DMS79 treated with DMSO at 0.1 percent for 48 hours (cell line): ENCODE measurements around the gene BOLA2B.
"Not testable (repeated sequence)": the region's sequence is repeated elsewhere in the genome, so short reads cannot be mapped to it uniquely, and the experiment has no call there.

Experiments used
- DNase-seq: peaks from one replicate; lab custom pipeline; 2025; lab: John Stamatoyannopoulos, UW

Gene BOLA2B

DNA sequence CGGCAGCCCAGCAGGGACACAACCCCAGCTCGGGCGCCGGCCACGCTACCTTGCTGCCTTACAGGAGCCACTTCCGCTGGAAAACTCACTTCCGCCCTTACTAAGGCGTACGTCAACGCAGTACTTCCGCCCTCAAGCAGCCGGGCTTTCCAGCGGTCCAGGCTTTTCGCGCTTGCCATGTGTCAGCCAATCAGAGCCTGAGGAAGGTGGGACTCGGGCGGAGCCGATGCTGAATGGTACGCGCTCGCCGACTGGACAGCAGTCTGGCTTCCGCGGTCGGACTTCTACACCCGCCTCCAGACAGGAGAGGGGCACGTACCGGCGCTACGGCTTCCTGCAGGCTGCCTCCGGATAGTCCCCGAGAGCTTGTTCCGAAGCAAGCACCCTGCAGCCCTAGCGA is at the start of gene BOLA2B, which contains the start of gene SLX1A:
Gene BOLA2B, minus strand, starts transcription at position 52 of the 400 bp plus-strand sequence. CDS start 71 bp downstream, outside the sequence.
Gene SLX1A, plus strand, starts transcription at position 261 of the 400 bp plus-strand sequence. CDS start 210 bp downstream, outside the sequence.
- not testable (repeated sequence) for DNase-seq

- DNase-seq = not testable (repeated sequence)
These were observed 23.6 kb upstream of the BOLA2B start for GRCh38 chr16:30217082-30217481.

DNA sequence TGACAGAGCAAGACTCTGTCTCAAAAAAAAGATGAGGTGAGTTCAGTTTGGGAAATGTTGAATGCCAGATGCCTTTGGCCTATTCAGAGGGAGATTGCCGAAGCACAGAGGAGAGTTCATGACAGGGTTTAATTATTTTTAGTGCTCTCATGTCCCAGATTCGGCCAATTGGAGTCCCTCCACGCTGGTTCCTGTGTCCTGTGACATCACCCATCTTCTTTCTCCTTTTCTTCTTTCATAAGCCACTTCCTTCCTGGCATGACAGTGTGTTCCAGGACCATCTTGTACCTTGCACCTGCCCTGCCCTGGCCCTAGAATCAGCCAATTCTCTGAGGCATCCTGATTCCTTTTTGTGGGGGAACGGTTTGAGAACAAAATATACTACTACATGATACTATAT is 17.9 kb upstream of the BOLA2B start:
- not testable (repeated sequence) for DNase-seq

- DNase-seq = not testable (repeated sequence)
These were observed 15.6 kb upstream of the BOLA2B start for GRCh38 chr16:30209032-30209431.

DNA sequence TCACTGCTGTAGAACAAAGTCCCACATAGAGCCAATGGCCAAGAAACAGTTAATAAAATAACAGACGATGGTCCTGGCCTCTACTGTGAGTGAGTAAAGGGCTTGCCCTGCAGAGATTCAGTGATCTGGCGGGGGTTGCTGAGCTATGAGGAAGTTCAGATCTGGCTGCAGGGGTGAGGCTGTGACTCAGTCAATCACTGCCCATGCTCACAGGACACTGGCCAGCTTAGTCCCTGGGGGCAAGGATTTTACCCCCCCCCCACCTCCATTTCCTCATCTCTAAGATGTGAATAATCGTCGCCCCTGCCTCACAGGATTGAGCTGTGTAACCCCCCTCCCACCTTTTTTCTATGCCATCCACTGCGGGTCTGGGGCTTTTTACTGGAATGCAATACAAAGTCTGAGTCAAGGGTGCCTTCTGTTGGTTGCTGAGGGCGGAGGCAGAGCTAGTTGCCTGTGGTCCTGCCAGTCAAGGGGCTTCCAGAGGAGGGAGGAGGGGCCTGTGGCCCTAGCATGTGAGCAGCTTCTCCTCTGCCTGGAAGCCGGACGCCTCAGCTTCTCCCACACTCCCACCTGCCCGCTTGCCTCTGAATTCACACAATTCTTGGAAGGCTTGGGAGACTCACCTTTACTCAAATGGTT is 13.7 kb upstream of the BOLA2B start:
- DNase-seq = not testable (repeated sequence)

DNA sequence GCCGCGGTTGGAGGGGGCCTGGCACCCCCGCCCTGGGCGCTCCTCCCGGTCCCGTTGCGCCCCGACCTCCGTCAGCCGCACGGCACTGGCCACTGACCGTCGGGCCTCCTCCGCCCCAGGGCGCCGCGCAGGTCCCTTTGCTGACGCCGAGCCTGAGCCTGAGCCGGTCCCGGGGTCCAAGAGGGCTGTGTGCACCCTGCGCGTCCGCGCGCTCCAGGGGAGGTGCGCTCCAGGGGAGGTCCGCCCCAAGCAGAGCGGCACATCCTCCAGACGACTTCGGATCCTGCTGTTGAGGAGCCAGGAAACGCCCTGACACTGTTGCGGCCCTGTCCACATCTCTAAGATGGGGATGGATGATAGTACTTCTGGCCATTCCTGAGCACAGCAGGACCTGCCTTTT is 12.8 kb upstream of the BOLA2B start:
- DNase-seq = not testable (repeated sequence)

DNA sequence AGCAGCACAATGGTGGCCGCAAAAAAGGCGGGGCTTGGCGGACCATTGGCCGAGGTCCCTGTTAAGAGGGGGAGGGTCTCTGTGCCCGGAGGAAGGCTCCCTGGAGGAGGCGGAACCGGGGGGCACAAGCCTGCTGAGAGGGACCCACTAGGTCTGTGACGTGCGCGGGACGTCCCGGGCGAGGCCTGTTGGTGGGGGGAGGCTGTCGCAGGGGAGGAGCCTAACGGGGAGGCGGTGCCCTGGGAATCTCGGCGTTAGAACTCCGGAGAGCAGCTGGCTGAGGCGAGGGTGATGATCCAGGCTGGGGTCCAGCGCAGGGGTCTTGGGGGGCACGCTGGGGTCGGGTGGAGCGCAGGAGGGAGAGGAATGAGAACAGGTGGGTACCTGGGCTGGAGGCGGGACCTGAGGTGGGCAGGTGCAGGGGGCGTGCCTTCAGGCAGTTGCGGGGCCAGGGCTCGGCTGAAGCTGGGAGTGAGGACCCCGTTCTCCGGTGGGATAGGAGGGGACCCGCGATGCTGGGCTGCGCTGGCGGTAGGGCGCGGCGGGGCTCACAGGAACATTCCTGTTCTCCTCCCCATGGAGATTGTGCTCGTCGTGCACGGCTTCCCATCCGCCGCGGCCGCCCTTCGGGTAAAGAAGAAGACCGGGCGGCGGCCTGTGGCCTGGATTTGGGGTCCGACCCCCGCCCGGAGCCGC is 12.2 kb upstream of the BOLA2B start:
- DNase-seq = not testable (repeated sequence)

- not testable (repeated sequence) for DNase-seq
These were observed 6.3 kb upstream of the BOLA2B start for GRCh38 chr16:30199608-30200343.

GRCh38 chr16:30199049-30199448 is 5.6 kb upstream of the BOLA2B start, which contains the start of gene SULT1A3:
TSS of gene SULT1A3 (plus strand) at chr16:30199255. CDS start at chr16:30200729, 1,474 bp downstream.
- DNase-seq = not testable (repeated sequence)

DNA sequence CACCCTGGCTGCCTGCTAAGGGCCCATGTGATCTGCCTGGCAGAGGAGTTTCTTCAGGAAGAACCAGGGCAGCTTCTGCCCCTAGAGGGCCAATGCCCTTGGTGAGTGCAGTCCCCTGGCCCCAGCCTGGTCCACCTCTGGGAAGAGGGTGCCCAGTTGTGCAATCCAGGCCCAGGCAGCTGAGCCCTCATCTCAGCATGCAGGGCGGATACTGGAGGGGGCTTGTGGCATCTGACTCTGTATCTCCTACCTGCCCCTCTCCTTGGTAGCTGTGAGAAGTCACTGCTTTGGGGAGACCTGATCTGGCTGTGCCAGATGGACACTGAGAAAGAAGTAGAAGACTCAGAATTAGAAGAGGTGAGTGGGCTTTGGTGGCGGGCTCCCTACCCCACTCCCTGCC is 3.5 kb upstream of the BOLA2B start:
- DNase-seq = not testable (repeated sequence)

DNA sequence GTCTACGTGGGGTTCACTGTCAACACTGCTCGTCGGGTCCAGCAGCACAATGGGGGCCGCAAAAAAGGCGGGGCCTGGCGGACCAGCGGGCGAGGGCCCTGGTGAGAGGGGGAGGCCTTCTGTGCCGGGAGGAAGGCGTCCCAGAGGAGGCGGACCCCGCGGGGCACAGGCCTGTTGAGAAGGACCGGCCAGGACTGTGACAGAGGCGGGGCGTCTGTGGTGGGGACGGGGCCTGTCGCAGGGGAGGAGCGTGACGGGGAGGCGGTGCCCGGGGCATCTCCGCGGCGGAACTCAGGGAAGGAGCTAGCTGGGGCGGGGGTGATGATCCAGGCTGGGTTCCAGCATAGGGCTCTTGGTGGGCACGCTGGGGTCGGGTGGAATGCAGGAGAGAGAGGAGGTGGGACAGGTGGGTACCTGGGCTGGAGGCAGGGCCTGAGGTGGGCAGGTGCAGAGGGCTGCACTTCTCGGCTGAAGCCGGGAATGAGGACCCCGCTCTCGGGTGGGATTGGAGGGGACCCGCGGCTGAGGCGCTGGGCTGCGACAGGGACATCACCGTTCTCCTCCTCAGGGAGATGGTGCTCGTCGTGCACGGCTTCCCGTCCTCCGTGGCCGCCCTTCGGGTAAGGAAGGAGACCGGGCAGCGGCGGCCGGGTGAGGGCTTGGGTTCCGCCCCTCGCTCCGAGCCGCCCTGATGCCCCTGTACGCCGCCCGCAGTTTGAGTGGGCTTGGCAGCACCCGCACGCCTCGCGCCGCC is 883 bp upstream of the BOLA2B start:
- DNase-seq = not testable (repeated sequence)

GRCh38 chr16:30193098-30193497 is 368 bp downstream of the BOLA2B start:
- DNase-seq = not testable (repeated sequence)

DNA sequence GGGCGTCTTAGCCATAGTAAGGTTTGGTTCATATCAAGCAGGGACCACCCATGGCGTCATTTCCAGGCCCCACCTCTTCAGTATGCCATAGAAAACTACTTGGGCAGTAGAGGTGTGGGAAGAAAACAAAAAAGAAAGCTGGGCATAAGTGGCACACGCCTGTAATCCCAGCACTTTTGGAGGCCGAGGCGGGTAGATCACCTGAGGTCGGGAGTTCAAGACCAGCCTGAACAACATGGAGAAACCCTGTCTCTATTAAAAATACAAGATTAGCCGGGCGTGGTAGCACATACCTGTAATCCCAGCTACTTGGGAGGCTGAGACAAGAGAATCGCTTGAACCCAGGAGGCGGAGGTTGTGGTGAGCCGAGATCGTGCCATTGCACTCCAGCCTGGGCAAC is 2.3 kb downstream of the BOLA2B start:
- DNase-seq = not testable (repeated sequence)

DNA sequence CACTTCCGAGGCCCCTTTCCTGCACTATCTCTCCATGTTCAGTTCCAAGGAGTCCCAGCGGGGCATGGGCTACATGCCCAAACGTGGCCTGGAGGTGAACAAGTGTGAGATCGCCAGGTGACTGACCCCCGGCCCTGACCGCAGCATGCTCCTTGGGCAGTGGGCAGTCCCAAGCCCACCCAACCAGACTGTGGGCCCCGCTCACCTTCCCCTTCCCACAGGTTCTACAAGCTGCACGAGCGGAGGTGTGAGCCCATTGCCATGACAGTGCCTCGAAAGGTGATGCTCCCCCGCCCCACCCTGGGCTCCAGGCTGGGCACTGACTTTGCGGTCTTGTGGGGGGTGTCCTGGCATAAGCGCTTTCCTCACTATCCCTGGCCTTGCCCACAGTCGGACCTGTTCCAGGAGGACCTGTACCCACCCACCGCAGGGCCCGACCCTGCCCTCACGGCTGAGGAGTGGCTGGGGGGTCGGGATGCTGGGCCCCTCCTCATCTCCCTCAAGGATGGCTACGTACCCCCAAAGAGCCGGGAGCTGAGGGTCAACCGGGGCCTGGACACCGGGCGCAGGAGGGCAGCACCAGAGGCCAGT is 5.4 kb downstream of the BOLA2B start:
- DNase-seq = no peak

DNA sequence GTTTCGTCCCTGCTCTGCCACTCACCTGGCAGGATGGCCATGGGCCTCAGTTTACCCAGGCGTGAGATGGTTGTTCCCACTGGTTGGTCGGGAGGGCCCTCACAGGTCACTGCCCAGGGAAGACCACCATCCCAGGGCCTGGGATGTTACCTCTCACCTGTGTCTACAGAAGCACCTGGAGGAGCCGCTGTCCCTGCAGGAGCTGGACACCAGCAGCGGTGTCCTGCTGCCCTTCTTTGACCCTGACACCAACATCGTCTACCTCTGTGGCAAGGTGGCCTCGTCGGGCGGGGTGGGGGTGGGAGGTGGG is 6.0 kb downstream of the BOLA2B start:
- no peak for DNase-seq

DNA sequence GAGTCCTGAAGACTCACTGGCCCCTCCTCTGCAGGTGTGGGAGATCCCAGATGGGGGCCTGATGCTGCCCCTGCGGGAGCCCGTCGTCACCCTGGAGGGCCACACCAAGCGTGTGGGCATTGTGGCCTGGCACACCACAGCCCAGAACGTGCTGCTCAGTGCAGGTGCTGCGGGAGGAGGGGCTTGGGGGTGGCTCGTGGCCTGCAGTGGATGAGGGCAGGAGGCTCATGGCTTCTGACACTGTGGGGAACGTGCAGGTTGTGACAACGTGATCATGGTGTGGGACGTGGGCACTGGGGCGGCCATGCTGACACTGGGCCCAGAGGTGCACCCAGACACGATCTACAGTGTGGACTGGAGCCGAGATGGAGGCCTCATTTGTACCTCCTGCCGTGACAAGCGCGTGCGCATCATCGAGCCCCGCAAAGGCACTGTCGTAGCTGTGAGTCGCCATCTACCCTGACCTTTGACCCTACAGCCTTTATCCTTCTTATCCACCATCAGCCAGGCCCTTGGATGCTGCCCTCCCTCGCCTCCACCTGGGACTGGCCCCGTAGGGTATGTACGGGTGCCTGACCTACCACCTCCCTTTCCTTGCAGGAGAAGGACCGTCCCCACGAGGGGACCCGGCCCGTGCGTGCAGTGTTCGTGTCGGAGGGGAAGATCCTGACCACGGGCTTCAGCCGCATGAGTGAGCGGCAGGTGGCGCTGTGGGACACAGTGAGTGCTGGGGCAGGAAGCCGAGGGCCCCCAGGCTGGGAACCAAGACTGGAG is 6.5 kb downstream of the BOLA2B start:
- no peak for DNase-seq

DNA sequence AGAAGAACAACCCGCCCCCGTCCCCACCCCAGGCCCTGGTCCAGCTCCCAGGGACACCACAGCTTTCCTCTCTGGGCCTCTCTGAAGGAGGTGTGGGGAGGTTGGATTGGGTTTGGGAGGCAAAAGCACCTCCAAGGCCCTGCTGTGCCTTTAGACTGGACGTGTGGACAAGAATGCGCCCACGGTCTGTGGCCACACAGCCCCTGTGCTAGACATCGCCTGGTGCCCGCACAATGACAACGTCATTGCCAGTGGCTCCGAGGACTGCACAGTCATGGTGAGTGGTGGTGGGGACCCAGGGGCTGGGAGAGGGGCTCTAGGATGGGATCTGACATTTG is 7.1 kb downstream of the BOLA2B start:
- DNase-seq = no peak

DNA sequence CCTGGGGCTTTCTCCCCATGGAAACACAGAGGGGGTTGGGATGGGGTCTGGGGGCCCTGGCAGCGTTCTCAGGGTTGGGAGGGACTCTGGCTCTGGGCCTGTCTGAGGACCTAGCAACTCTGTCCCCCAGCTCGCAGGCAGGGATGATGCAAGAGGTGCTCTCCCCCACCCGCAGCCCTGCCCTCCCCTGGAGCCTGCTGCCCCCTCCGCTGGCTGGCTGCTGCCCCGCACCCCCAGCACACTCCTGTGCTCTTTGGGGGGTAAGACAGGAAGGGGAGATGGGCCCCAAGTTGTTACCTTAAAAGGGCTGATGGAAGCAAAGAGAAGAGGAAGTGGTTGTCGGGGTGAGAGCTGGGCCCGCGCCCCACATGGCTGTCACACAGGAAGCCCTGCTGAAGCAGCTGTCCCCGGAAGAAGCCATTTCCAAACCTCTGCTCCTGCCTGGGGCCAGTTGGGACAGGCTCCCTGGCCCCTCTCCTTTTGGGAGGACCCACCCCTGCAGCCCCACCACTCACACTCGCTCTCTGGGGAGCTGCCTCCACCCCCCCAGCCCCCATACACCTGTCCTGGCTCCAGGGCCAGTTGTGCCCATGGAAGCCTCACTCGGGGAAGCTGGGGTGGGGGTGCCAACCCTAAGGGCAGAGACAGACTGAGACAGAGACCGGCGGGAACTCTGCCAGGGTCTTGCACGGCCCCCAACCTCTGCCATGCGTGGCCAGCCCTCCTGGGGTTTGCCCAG is 7.6 kb downstream of the BOLA2B start:
- DNase-seq = no peak

DNA sequence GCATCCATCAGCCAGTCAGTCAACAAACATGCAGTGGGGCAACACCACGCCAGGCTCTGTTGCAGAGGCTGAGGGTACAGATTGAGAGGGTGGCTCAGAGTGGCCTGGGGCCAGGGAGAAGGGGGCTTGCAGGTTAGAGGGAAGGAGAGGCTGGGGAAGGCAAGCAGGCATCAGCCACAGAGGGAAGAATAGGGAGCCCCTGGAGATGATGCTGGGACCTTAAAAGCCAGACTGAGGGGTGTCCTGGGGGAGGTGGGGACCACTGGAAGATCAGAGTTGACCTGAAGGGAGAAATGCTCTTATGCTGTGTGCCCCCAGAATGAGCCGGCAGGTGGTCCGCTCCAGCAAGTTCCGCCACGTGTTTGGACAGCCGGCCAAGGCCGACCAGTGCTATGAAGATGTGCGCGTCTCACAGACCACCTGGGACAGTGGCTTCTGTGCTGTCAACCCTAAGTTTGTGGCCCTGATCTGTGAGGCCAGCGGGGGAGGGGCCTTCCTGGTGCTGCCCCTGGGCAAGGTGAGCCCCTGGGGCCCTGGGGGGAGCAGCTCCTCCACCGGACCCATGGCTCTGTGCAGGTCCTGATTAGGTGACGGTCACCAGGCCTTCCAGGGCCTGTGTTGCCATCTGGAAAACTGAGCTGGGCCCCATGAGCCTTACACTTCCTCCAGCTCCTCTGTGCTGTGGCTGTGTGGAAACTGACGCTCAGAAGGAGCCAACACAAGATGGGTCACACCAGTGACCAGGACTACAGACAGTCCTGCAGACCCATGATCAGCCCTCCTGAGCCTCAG is 8.4 kb downstream of the BOLA2B start:
- no peak for DNase-seq
